GM18517 (cell line): ENCODE measurements around the gene DCT.

Experiments
- ATAC-seq: cut with Tn5 transposase; IDR thresholded peaks from one replicate; pipeline ENCODE4 v1.9.1; 2021; ENCODE audit warnings: mild to moderate bottlenecking, moderate library complexity; ENCODE audit not compliant: unreplicated experiment

The DCT gene

GRCh38 chr13:94454906-94455305 lies 24.6 kb downstream of the DCT start:
- ATAC-seq = no peak

- no peak for ATAC-seq
Observed at GRCh38 chr13:94454334-94454733, 25.1 kb downstream of the DCT start.

GRCh38 chr13:94444826-94445225 lies 34.7 kb downstream of the DCT start:
- ATAC-seq = no peak

GRCh38 chr13:94435604-94436226 lies 43.8 kb downstream of the DCT start:
- ATAC-seq = peak; percentile 67

GRCh38 chr13:94433055-94433961 lies 46.2 kb downstream of the DCT start:
- ATAC-seq = no peak

GRCh38 chr13:94431987-94432386 lies 47.5 kb downstream of the DCT start:
- no peak for ATAC-seq

- ATAC-seq = no peak
Observed at GRCh38 chr13:94431574-94431973, 47.9 kb downstream of the DCT start.

- no peak for ATAC-seq
Observed at GRCh38 chr13:94427313-94427953, 52.0 kb downstream of the DCT start.

GRCh38 chr13:94419925-94420305 lies 59.6 kb downstream of the DCT start:
- no peak for ATAC-seq

- peak; percentile 67 for ATAC-seq
Observed at GRCh38 chr13:94419304-94419924, 60.1 kb downstream of the DCT start.

GRCh38 chr13:94417294-94417693 lies 62.2 kb downstream of the DCT start:
- ATAC-seq = no peak

- no peak for ATAC-seq
Observed at GRCh38 chr13:94416454-94417080, 62.9 kb downstream of the DCT start.

- ATAC-seq = no peak
Observed at GRCh38 chr13:94415500-94416237, 63.8 kb downstream of the DCT start.

- ATAC-seq = no peak
Observed at GRCh38 chr13:94414708-94415107, 64.8 kb downstream of the DCT start.

- ATAC-seq = no peak
Observed at GRCh38 chr13:94414141-94414540, 65.3 kb downstream of the DCT start.

- no peak for ATAC-seq
Observed at GRCh38 chr13:94413598-94413944, 65.9 kb downstream of the DCT start.

- no peak for ATAC-seq
Observed at GRCh38 chr13:94412870-94413597, 66.4 kb downstream of the DCT start.

GRCh38 chr13:94411747-94412146 lies 67.7 kb downstream of the DCT start:
- ATAC-seq = no peak

- no peak for ATAC-seq
Observed at GRCh38 chr13:94408314-94409036, 71.0 kb downstream of the DCT start.
